CD14-positive monocyte (primary cell): ENCODE measurements around the gene ABHD12. TPM values are rescaled to one million over a fixed set of nuclear protein-coding genes. Genes with fewer than 3 reads are reported as not detected.

ENCODE experiments used
- DNase-seq, 3 donors: peaks; one replicate each; pipeline ENCODE4 v3.0.0-alpha.2; 2011 to 2022
- H2AFZ ChIP-seq: 2 replicates; pipeline ENCODE4 v1.6.0; 2012; ENCODE audit warnings: mild to moderate bottlenecking, low read depth, low read length, inconsistent platforms; ENCODE audit not compliant: insufficient read depth, poor library complexity, severe bottlenecking
- H3K27ac ChIP-seq, 2 donors: 1 replicate in 1 of 2; 2 replicates in 1 of 2; pipeline ENCODE4 v1.5.1; 2012 to 2013; ENCODE audit warnings: low read length in 2 of 2, control low read depth in 1 of 2, inconsistent platforms in 1 of 2, low read depth in 1 of 2, mild to moderate bottlenecking in 1 of 2
- H3K27me3 ChIP-seq, 2 donors: one replicate each; pipeline versions ENCODE4 v1.6.0 to v1.6.1; 2011 to 2013; ENCODE audit warnings: low read length in 2 of 2; ENCODE audit not compliant: control insufficient read depth in 2 of 2, insufficient read depth in 2 of 2
- H3K36me3 ChIP-seq, 2 donors: replicated peaks in 1 of 2; 1 replicate in 1 of 2; 2 replicates in 1 of 2; pipeline versions ENCODE4 v1.5.1 to v1.6.1; 2012 to 2013; ENCODE audit warnings: low read length in 2 of 2, control low read depth in 1 of 2, inconsistent platforms in 1 of 2, mild to moderate bottlenecking in 1 of 2; ENCODE audit not compliant: insufficient read depth in 2 of 2, control insufficient read depth in 1 of 2
- H3K4me1 ChIP-seq, 2 donors: 1 replicate in 1 of 2; 2 replicates in 1 of 2; pipeline versions ENCODE4 v1.5.1 to v1.6.1; 2012 to 2013; ENCODE audit warnings: low read length in 2 of 2, control low read depth in 1 of 2, inconsistent platforms in 1 of 2, mild to moderate bottlenecking in 1 of 2, moderate library complexity in 1 of 2; ENCODE audit not compliant: insufficient read depth in 2 of 2, control insufficient read depth in 1 of 2
- H3K4me2 ChIP-seq: replicated peaks from 2 replicates; pipeline ENCODE3; 2012; ENCODE audit warnings: low read length, moderate library complexity, mild to moderate bottlenecking; ENCODE audit not compliant: poor library complexity, severe bottlenecking; ENCODE audit errors: extremely low read depth
- H3K4me3 ChIP-seq, 3 experiments: fragments of 200-600 bp in 1 of 3; sonication (generic) in 1 of 3; replicated peaks in 1 of 3; 1 replicate in 2 of 3; 2 replicates in 1 of 3; pipeline ENCODE4 v1.5.1; 2011 to 2013; ENCODE audit warnings: low read length in 3 of 3, mild to moderate bottlenecking in 3 of 3, control low read depth in 2 of 3, low read depth in 2 of 3, inconsistent platforms in 1 of 3, moderate library complexity in 1 of 3
- H3K79me2 ChIP-seq: 2 replicates; pipeline ENCODE4 v1.6.0; 2012; ENCODE audit warnings: mild to moderate bottlenecking, control low read depth, inconsistent platforms, low read length, moderate library complexity; ENCODE audit not compliant: insufficient read depth
- H3K9ac ChIP-seq: 2 replicates; pipeline ENCODE4 v1.6.0; 2017; ENCODE audit warnings: low read length, mild to moderate bottlenecking; ENCODE audit not compliant: insufficient read depth, poor library complexity, severe bottlenecking
- H3K9me3 ChIP-seq, 2 donors: replicated peaks in 1 of 2; 1 replicate in 1 of 2; 2 replicates in 1 of 2; pipeline versions ENCODE4 v1.5.1 to v1.6.1; 2012 to 2013; ENCODE audit warnings: low read length in 2 of 2, control low read depth in 1 of 2; ENCODE audit not compliant: control insufficient read depth in 1 of 2, insufficient read depth in 1 of 2
- H4K20me1 ChIP-seq: 2 replicates; pipeline ENCODE4 v1.6.0; 2012; ENCODE audit warnings: mild to moderate bottlenecking, low read length, control low read depth, moderate library complexity; ENCODE audit not compliant: insufficient read depth
- H3K27ac Mint-ChIP-seq, 7 donors: one replicate each; pipeline ENCODE4 v1.8.0; 2020; ENCODE audit warnings: mild to moderate bottlenecking in 7 of 7, mixed read lengths in 7 of 7, moderate library complexity in 6 of 7, inconsistent platforms in 2 of 7
- H3K27me3 Mint-ChIP-seq, 3 donors: one replicate each; pipeline ENCODE4 v1.8.0; 2021 to 2022; ENCODE audit warnings: low read depth in 3 of 3, mild to moderate bottlenecking in 3 of 3, mixed read lengths in 3 of 3, moderate library complexity in 3 of 3, inconsistent platforms in 1 of 3
- H3K36me3 Mint-ChIP-seq, 2 donors: one replicate each; pipeline ENCODE4 v1.8.0; 2020; ENCODE audit warnings: mixed read lengths in 2 of 2, inconsistent platforms in 1 of 2, mild to moderate bottlenecking in 1 of 2
- H3K4me1 Mint-ChIP-seq: one replicate; pipeline ENCODE4 v1.8.0; 2020; ENCODE audit warnings: mild to moderate bottlenecking, mixed read lengths
- H3K4me3 Mint-ChIP-seq, 2 donors: one replicate each; pipeline ENCODE4 v1.8.0; 2020; ENCODE audit warnings: mild to moderate bottlenecking in 2 of 2, mixed read lengths in 2 of 2, moderate library complexity in 1 of 2
- H3K9me3 Mint-ChIP-seq, 7 donors: one replicate each; pipeline ENCODE4 v1.8.0; 2020 to 2022; ENCODE audit warnings: mixed read lengths in 7 of 7, mild to moderate bottlenecking in 6 of 7, moderate library complexity in 6 of 7, inconsistent platforms in 2 of 7
- CTCF ChIP-seq: fragments of 200-600 bp; IDR thresholded peaks from one replicate; pipeline ENCODE4 v1.8.0; 2022; ENCODE audit warnings: antibody characterized with exemption, mild to moderate bottlenecking
- WGBS: methylation state at CpG from one replicate; pipeline ENCODE4 v1.1.5; 2013; ENCODE audit warnings: missing lambda C conversion rate; ENCODE audit not compliant: insufficient coverage; 5-methylcytosine and 5-hydroxymethylcytosine counted together
- intact Hi-C, 2 donors: fragments of 100-400 bp; cut with micrococcal nuclease; formaldehyde crosslinking; loops; one replicate each; pipeline versions ENCODE4 v1.15.0 to v1.15.1; 2023
- polyA plus RNA-seq, 3 donors: library from polyadenylated mRNA; depleted of rRNA in 1 of 3; unstranded in 2 of 3; stranded (reverse) in 1 of 3; fragments of 300-500 nt in 2 of 3; fragments of >200 nt in 1 of 3; fragmentation: Illumina TruSeq in 2 of 3; gene quantifications; 1 replicate in 2 of 3; 2 replicates in 1 of 3; pipeline ENCODE4 v1.2.3, GENCODE V29; 2012 to 2021

Gene ABHD12
- polyA plus RNA-seq, 3 donors = 20.3 to 34.5 (median 32.1) TPM

GRCh38 chr20:25251558-25251957 lies 139.1 kb downstream of the ABHD12 start:
- no peak overlapping the region for H3K4me3 Mint-ChIP-seq
- H3K4me1 Mint-ChIP-seq = peaks cover 52% of the 10 kb centered on the region
- no peak overlapping the region for H3K27ac Mint-ChIP-seq

GRCh38 chr20:25251019-25251418 lies 139.6 kb downstream of the ABHD12 start:
- H3K4me3 Mint-ChIP-seq = no peak overlapping the region
- Histone ChIP-seq H3K9ac (no peak overlapping the region), H3K36me3 (peaks cover 5 to 31% of the 10 kb centered on the region in 2 donors), H4K20me1 (peaks cover 70% of the 10 kb centered on the region), H3K27me3 (peaks cover 0 to 2% of the 10 kb centered on the region in 2 donors), H3K9me3 (no peaks in the 10 kb centered on the region), H3K27ac (no peak overlapping the region), H2AFZ (no peak overlapping the region), H3K4me3 (no peak overlapping the region), H3K79me2 (peaks cover 72% of the 10 kb centered on the region), H3K4me2 (no peak overlapping the region), H3K4me1 (peaks cover 20 to 24% of the 10 kb centered on the region in 2 donors)
- no peak overlapping the region for H3K27ac Mint-ChIP-seq
- no peak for TF ChIP-seq CTCF
- intact Hi-C loops = no loop called here
- no peaks in the 10 kb centered on the region for H3K9me3 Mint-ChIP-seq
- H3K4me1 Mint-ChIP-seq = peaks cover 50% of the 10 kb centered on the region
- WGBS = 97% methylated on average over 6 of the region's 9 CpGs
- no peak for DNase-seq
- peaks cover 10% of the 10 kb centered on the region in 3 donors for H3K27me3 Mint-ChIP-seq
- peaks cover 14 to 32% of the 10 kb centered on the region in 2 donors for H3K36me3 Mint-ChIP-seq

More at GRCh38 chr20:25251558-25251957, 139.1 kb downstream of the ABHD12 start:
- no peak overlapping the region for H3K4me2 ChIP-seq
- no peak for DNase-seq
- no peak overlapping the region for H2AFZ ChIP-seq
- Mint-ChIP-seq H3K36me3 (peaks cover 14 to 37% of the 10 kb centered on the region in 2 donors), H3K27me3 (peaks cover 5 to 10% (median 6%) of the 10 kb centered on the region in 3 donors), H3K9me3 (no peaks in the 10 kb centered on the region)
- H3K9ac ChIP-seq = no peak overlapping the region
- H3K27me3 ChIP-seq = peaks cover 0 to 2% of the 10 kb centered on the region in 2 donors
- H3K4me3 ChIP-seq = no peak overlapping the region
- WGBS = 94% methylated on average over 3 of the region's 4 CpGs
- H3K27ac ChIP-seq = no peak overlapping the region
- H3K9me3 ChIP-seq = no peaks in the 10 kb centered on the region
- peaks cover 20 to 24% of the 10 kb centered on the region in 2 donors for H3K4me1 ChIP-seq
- intact Hi-C loops = no loop called here
- H3K36me3 ChIP-seq = peaks cover 5 to 31% of the 10 kb centered on the region in 2 donors
- peaks cover 76% of the 10 kb centered on the region for H4K20me1 ChIP-seq
- no peak for TF ChIP-seq CTCF
- H3K79me2 ChIP-seq = peaks cover 77% of the 10 kb centered on the region
